Fibroblast of lung (primary cell): ENCODE measurements around the gene ZNF580.

Source experiments
- EZH2 ChIP-seq: IDR thresholded peaks from 2 replicates; pipeline ENCODE4 v1.5.1; 2012; ENCODE audit warnings: low read length, control low read depth, mild to moderate bottlenecking; ENCODE audit errors: missing control alignments
- TF ChIP-seq, protein P1 (sequence below), 2 donors: IDR thresholded peaks in 1 of 2; conservative IDR thresholded peaks in 1 of 2; 1 replicate in 1 of 2; 2 replicates in 1 of 2; pipeline ENCODE4 v1.5.1; 2011 to 2012; ENCODE audit warnings: low read length in 2 of 2, control low read depth in 1 of 2, inconsistent platforms in 1 of 2, low read depth in 1 of 2, mild to moderate bottlenecking in 1 of 2

- TF ChIP-seq, protein P1, sequence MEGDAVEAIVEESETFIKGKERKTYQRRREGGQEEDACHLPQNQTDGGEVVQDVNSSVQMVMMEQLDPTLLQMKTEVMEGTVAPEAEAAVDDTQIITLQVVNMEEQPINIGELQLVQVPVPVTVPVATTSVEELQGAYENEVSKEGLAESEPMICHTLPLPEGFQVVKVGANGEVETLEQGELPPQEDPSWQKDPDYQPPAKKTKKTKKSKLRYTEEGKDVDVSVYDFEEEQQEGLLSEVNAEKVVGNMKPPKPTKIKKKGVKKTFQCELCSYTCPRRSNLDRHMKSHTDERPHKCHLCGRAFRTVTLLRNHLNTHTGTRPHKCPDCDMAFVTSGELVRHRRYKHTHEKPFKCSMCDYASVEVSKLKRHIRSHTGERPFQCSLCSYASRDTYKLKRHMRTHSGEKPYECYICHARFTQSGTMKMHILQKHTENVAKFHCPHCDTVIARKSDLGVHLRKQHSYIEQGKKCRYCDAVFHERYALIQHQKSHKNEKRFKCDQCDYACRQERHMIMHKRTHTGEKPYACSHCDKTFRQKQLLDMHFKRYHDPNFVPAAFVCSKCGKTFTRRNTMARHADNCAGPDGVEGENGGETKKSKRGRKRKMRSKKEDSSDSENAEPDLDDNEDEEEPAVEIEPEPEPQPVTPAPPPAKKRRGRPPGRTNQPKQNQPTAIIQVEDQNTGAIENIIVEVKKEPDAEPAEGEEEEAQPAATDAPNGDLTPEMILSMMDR (conservative IDR thresholded peaks at IDR 0.05 in 1 of 2, IDR thresholded peaks at IDR 0.05 in 1 of 2; ENCODE audit: low read depth in 1 of 2, low read length in 2 of 2): no peak
- TF ChIP-seq EZH2: no peak
These were observed 41.3 kb upstream of the ZNF580 start, which contains the start of gene FIZ1 for GRCh38 chr19:55599468-55599841.
